Stimulated activated CD8-positive, alpha-beta memory T cell treated with anti-CD3 and anti-CD28 coated beads, Interleukin-7, amount 100 ng/mL, for 4 hours (primary cell): Measurements from ENCODE around the gene CHGA.

Experiments
- DNase-seq, 2 donors: peaks; one replicate each; pipeline ENCODE4 v3.0.0-alpha.2; 2020; ENCODE audit warnings: low read depth in 2 of 2

CHGA gene

DNA sequence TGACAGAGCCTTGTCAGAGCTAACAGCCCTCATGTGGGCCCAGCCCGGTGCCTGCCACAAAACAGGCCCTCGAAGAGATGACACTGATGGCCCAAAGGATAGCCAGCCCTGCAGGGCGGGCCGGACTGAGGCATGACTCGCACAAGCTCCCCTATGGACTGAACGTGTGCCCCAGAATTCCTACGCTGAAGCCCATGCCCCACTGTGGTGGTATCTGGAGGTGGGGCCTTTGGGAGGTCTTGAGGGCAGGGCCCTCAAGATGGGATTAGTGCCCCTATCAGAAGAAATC lies 38.6 kb downstream of the CHGA start:
- DNase-seq, result no peak

DNA sequence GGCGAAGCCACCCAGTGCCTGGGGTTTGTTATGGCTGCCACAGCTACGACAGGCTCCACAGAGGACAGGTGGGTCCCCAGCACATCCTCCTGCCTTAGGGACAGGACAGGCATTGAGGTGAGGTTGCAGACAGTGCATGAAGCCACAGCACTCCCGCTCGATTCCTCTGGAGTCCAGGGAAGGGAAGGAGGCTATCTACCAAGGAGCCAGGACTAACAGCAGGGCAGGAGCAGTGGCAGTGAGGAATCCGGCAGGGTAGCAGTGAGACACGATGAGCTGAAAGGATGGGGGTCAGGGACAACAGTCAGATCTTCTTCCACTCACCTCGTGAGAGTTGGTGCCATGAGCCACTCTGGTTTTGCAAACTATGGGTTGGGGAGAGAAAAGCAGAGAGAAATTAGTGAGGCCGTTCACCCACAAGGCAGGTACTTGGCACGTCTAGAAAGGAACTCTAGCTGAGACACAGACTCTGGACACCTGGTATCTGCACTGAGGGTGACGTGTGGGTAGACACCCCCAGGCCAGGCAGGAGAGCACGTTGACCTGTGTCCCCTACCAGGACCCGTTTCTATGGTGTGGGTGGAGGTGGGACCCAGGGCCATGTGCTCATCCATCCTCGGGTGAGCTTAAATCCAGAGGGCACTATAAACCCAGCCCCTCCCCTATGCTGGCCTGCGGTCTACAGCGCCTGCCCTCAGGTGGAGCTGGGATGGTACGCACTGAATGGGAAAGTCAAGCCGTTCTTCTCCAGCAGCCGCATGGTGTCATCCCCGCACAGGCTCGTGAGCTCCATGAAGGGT lies 39.3 kb downstream of the CHGA start:
- DNase-seq, result no peak

DNA sequence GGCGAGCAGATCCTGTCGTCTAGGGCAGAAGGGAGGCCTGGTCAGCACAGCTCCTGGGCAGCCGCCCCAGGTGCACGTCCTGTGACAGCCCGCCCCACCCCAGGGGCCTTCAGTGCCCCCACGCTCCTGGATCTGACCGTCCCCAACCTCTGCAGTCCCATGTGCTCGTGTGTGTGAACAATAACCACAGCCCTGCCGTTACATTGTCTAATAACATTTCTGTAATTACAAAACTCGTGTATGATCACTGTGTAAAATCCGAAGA lies 39.8 kb downstream of the CHGA start:
- DNase-seq, result no peak

DNA sequence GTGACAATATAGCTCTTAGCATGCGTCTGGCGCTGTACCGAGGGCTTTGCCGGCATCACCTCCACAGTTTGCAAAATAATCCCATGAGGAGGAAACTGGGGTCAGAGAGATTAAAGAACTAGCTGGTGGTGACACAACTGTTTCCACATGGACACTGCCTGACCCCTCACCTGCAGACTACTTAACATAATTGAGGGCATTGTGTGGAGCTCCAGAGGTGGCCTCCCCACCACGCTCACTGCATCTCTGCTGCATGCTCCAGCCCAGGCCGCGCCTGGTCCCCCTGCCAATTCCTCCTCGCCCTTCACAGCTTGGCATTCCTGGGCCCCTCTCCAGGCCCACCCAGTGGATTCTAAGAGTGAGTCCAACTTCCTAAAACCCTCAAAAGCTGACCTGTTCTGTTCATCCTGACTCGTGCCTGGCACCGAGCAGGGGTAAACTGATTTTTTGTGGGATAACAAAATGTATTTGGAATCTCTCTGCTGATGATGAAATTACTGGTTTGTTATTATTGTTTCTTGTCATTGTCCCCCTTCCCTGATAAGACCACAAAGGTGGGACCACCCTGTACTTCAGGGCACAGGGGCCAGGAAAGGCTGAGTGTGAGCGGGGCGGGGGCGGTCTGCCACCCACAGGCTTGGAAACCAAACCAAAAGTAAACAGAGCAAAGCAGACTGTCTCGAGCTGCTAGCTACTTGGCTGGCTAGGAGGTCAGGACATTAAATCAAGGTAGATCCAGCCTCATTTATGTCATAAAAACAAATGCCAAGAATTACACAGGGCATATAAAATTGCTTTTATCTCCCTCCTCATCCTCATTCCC lies 40.6 kb downstream of the CHGA start:
- DNase-seq, result no peak

DNA sequence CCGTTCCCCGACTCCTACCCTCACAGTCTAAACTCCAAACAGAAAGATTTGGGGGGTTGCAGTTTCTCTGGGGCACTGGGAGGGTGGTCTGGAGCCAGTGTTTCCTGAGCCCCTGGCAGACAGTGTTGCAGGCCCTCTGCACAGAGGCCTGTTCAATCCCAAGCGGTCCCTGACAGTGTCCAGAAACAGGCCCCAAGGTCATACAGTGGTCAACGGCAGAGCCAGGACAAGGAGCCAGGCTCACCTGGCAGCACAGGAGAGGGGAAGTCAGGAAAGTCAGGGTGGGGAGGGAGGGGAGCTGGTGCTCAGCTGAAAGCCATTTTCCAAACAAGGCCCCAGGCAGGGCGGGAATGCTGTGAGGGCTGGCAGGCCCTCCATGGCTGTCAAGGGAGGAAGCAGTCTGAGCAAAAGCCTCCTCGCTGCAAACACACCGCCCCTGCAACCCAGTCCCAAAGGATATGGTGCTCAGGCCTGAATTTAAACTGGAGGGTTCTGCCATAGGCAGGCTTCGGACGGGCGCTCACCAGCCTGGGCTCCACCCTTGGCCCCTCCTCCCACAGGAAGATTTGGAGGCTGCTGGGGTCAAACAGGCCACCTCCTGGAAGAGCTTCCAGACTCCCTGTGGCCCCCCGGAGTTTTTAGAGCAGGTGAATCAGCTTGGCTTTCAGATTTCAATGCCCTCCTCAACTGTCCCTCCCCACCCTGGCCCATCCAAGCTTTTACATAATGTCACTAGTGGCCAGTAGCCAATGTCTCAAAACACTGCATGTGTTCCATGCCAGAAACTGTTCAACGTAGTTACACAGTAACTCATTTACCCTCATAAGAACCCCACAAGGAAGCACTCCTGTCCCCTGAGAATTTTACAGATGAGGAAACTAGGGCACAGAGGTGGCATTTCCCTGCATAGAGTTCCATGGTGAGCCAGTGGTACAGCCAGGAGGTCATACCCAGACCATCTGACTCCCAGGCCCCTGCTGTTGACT lies 41.5 kb downstream of the CHGA start:
- no peak for DNase-seq

DNA sequence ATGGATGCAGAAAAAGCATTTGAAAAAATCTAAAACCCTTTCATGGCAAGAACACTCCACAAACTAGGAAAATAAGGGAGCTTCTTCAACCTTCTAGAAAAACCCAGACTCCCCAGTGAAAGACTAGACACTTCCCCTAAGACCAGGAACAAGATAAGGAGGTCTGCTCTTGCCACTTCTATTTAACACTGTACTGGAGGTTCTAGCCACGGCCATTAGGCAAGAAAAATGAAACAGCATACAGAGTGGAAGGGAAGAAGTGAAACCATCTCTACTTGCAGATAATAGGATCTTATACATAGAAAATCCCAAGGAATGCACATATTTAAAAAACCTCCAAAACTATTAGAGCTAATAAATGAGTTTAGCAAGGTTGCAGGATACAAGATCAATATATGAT lies 42.3 kb downstream of the CHGA start:
- DNase-seq, result no peak

DNA sequence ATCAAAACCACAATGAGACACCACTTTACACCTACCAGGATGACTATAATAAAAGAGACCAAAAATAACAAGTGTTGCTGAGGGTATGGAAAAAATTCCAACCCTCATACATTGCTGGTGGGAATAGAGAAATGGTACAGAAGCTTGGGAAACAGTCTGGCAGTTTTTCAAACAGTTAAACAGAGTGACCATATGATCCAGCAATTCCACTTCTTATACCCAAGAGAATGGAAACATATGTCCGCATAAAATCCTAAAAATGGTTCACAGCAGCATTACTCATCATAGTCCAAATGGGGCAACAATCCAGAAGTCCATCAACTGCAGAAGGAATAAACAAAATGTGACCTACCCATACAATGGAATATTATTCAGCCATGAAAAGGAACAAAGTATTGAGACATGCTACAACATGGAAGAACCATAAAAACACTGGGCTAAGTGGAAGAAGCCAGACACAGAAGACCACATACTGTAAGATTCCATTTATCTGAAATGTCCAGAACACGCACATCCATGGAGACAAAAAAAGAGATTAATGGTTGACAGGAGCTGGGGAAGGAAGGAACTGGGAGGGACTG lies 44.5 kb downstream of the CHGA start:
- no peak for DNase-seq

DNA sequence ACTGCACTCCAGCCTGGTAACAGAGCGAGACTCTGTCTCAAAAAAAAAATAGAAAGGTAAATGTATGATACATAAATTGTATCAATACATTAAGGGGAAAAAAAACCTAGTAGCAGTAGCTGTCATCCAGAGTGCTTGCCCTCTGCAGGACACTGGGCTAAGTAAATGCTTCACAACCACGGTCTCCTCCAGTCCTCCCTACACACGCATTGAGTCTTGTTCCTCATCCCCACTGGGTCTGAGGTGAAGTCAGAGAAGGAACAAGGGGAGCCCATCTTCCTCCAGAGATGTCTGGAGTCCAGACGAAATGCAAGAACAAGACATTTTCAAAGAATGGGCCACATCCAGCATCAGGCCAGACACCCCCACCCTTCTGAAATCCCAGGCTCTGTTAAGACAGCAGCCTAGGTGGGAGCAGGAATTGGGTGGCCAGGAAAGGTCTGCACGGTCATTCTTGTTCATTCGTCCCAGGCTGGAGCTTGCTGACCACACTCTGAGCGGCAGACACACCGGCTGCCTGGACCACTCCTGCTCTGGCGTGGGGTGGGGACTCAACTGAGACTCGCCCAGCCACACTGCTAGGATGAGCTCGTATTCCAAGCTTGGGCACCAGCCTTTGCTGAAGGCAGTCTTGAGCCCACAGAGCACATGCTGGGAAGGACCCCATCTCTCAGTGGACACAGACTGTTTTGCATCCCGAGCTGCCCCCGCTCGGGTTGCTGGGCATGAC lies 45.5 kb downstream of the CHGA start:
- no peak for DNase-seq

DNA sequence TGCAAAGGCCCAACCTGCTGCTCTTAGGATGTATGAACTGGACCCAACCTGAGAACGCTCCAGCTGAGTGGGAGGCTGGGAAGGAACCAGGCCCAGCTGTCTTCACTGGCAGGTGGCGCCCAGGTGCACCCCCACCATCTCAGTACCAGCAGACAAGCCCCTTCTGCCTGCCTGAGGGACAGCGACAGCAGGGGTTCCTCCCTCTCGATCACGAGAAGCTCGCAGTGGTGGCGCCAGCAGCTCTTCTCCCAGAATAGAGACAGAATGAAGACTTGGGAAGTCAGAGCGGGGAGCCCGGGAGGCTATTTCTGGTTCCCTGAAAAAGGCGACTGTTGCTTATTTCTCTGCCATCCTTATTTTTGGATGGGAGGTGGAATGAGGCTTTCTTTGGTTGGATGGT lies 46.5 kb downstream of the CHGA start:
- no peak for DNase-seq

DNA sequence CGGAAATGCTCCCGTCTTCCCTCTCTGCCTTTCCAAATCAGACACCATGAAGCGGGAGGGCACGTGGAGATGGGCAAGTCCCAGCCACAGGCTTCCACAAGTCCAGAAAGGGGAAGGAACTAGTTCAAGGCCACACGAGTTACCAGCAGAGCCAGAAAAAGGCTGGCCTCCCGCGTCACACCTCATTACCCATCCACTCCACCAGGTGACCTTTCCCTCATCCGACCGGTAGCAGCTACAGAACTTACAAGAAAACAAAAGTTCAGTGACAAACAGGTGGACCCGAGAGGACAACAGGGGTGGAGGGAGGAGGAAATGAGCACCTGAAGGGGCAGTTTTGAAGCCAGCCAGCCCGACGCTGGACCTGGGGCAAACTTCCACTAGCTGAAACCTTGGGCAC lies 46.9 kb downstream of the CHGA start:
- DNase-seq, result no peak

DNA sequence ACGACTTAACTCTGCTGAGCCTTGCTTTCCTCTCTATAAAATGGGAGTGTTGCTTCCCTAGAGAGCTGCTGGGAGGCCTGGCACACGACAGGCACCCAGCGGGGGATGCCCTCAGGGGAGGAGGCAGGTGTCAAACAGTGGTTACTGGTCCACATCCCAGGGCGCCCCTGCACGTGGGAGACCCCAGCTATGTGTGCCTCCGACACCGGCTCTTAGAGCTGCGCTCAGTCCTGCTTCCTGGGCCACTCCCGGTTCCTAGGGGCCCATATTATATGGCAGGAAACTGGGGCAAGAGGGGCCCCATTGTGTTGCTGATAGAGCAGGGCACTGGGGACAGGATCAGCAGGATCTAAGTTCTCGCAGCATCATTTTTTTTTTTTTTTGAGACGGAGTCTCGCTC lies 47.3 kb downstream of the CHGA start:
- DNase-seq, result no peak

DNA sequence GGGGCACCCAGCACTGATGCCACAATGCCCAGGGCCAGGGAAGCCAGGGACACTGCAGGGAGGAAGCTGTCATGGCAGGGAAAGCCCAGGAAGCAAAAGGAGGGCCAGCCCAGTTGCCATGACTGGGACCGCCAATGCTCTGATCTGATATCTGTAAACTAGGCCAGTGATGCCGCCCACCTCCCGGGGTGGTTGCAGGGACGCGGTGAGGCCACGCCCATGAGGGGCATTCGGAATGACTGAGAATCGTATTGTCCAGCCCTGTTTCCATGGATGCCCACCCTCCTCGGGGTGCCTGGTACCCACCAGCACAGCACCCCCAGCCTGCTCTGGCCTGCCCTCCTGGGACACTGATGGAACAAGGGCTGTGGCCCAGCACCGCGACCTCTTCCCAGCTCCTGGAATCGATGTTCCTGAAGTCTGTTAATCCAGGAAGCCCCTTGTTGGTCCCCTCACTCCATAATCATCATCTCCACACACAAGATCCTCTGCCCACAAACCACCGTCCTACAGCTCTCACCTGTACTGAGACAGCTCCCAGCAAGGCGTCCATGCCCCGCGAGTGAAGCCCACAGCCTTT lies 48.7 kb downstream of the CHGA start:
- DNase-seq, result no peak

DNA sequence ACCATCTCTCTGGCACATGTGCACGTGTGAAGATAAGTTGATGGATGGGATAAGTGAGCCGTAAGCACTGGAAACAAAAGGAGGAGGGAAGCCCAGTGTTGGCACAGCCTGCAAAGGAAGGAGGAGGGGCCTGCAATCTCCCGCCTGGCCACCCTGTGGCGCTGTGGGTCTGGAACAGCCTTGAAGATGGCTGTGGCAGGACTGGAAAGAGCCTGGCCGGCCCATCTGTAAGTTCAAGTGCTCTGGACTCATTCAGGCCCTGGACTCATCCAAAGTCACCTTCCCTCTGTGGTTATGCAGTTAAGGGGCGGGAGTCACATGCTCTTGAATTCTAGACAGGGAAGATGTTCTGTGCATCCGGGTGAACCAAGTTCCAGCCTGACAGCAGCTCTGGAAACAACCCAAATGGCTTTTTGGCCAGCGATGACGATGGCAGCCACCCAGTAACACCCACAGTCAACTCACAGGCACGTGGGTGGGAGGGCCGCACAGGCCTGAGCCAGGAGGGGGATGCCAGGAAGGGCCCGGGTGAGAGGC lies 50.4 kb downstream of the CHGA start:
- no peak for DNase-seq

DNA sequence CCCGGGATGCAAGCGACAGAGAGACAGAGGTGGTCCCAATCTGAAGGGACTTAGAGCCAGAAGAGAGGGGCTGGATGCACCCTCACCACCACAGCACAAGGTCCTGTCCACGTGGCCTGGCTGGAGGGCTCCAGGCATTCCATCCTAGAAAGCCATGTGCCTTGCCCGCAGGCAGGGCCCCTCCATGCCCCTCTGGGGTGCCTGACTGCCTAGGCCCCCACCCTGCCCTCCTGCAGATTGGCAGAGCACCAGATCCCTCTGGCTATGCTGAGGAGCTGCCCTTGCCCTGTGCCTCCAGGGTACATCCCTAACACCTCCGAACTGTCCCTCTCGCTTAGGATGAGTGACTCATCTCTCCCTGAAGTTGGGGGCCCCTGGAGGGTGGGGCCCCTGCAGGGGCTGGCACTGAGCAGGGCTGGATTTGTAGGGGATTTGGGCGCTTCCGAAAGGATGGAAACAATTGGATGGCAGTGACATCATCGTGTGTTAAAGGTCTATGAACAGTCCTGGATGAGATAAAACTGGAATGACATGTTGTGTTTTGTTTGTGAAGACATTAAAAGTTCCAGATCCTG lies 50.9 kb downstream of the CHGA start:
- no peak for DNase-seq

DNA sequence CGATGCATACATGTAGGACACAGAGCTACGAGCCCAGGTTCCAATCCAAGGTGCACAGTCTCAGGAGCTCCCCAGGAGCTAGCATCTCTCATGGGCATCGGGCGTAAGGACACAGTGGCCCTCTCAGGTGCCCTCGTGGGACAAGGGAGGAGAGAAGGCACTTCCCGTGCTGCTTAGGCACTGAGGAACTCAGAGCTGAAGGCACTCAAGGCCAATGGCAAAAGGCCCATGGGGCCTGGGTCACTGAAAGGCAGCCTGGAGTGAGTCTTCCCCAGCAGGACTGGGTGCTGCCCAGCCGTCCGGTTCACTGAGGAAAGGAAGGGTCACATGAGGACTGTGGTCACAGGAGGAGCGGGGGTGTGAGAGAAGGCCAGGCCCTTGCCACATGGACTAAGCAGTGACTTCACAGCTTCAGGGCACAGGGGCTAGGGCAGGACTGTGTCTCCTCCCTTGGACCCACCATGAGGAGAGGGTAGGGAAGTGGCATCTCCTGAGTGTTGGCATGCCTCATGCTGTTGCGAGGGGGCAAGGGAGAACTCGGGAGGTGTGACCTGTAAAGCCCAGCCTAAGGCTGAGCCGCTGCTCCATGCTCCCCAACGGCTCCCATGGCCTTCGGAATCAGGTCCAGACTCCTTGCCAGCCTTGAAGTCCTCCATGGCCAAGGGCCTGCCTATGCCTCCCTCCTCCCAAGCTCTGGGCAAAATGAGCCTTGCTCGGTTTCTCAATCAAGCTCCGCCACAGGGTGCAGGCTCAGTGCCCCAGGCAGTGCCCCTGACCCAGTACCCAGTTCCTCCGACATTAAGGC lies 51.8 kb downstream of the CHGA start:
- no peak for DNase-seq

DNA sequence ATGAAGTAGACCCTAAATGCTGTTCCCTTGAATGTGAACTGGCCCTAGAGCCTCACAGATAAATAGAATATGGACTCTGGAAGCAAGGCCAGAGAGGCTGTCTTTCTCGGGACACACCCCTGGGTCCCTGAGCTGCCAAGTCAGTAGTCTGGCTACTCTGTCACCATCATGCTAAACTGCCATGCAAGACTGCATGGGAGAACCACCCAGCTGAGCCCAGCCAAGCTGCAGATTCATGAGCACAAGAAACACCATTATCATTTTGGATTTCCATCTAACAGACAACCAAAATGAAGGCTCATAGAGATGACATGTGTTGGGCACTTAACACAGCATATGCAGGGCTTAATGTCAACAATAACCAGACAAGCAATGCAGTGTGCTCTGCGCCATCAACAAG lies 53.3 kb downstream of the CHGA start:
- DNase-seq, result no peak

DNA sequence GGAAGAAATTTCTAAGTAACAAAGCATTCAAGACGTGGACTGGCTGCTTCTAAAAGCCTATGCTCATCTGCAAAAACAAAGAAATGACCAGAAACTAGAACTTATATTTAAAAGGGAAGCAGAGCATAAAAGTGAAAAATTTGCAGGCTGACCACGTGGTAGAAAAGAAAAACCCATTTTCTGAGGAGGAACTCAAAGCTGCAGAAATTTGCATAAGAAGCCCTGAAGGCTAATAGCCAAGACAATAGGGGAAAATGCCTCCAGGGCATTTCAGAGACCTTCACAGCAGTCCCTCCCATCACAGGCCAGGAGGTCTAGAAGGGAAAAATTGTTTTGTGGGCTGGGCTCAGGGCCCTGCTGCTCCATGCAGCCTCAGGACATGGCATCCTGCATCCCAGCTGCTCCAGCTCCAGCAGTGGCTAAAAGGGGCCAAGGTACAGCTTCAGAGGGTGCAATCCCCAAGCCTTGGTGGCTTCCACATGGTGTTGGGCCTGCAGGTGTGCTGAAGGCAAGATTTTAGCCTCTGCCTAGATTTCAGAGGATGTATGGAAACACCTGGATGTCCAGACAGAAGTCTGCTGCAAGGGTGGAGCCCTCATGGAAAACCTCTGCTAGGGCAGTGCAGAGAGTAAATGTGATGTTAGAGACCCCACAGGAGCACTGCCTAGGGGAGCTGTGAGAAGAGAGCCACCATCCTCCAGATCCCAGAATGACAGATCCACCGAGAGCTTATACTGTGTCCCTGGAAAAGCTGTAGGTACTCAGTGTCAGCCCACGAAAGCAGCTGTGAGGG lies 55.5 kb downstream of the CHGA start:
- DNase-seq, result no peak

DNA sequence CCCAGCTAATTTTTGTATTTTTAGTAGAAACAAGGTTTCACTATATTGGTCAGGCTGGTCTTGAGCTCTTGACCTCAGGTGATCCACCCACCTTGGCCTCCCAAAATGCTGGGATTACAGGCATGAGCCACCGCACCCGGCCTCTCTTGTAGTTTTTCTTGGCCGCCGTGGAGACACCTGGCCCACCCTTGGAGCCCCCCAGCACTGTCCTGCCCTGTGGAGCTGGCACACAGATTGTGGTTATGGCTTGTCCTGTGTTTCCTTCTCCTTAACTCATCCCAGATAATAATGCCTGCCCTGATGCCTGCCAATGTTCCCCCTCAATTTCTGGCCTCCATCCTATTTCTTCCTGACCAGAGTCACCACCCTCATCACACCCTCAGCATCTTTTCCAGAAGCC lies 57.9 kb downstream of the CHGA start:
- DNase-seq, result no peak

DNA sequence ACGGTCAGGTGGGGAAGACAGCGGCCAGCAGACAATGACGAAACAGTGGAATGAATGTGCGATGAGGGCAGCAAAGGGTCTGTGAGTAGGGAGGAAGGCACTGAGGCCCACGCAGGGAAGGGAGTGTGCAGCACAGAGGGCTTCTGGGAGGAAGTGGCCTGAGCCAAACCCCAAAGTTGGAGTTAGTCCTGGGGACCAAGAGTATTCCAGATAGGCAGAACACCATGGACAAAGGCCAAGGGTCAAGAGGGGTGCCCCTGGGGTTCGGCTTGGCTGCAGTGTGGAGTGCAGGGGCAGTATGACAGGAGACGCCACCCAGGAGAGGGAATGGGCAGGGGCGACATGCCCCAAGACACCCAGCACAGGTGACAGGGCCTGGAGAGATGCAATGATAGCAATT lies 58.8 kb downstream of the CHGA start:
- DNase-seq, result no peak
